ENCODE measurements around the gene SLC2A9.

The SLC2A9 gene

GRCh38 chr4:9925750-9926439 lies 95.4 kb downstream of the SLC2A9 start:
- no peaks in the 10 kb centered on the region for H3K36me3 ChIP-seq
- TF ChIP-seq CTCF (IDR thresholded peaks at IDR 0.05; ENCODE audit: low read depth, low read length), result no peak
- H3K27me3 ChIP-seq, result no peaks in the 10 kb centered on the region; the same call in 1 of the 2 replicates
- H3K9me3 ChIP-seq, result no peaks in the 10 kb centered on the region
- no peak for DNase-seq
- no peaks in the 10 kb centered on the region for H3K4me1 ChIP-seq
- H3K4me3 ChIP-seq (ENCODE audit: low read depth, low read length), result no peak overlapping the region

DNA sequence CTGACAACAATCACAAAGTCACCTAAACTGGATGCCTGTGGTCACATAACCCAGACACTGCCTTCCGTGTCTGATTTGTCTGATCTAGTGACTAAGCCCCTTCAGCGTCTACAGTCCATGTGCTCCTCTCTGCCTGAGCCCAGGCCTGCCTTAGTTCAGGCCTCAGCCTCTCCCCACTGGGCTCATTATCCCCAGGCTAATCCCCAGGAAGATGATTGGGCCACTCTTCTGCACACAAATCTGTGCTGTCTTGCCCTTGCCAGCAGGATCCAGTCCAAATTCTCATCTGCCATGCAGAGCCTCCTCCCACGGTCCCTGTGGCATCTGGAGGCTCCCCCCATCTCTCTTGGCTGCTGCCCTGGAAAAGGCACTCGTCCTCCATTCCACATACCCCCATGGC lies 96.5 kb downstream of the SLC2A9 start:
- no peak for TF ChIP-seq CTCF (IDR thresholded peaks at IDR 0.05; ENCODE audit: low read depth, low read length)
- H3K4me1 ChIP-seq, result no peaks in the 10 kb centered on the region
- H3K27me3 ChIP-seq, result no peaks in the 10 kb centered on the region; the same call in 1 of the 2 replicates
- H3K36me3 ChIP-seq, result no peaks in the 10 kb centered on the region
- DNase-seq, result no peak
- no peaks in the 10 kb centered on the region for H3K9me3 ChIP-seq
- H3K4me3 ChIP-seq (ENCODE audit: low read depth, low read length), result no peak overlapping the region

DNA sequence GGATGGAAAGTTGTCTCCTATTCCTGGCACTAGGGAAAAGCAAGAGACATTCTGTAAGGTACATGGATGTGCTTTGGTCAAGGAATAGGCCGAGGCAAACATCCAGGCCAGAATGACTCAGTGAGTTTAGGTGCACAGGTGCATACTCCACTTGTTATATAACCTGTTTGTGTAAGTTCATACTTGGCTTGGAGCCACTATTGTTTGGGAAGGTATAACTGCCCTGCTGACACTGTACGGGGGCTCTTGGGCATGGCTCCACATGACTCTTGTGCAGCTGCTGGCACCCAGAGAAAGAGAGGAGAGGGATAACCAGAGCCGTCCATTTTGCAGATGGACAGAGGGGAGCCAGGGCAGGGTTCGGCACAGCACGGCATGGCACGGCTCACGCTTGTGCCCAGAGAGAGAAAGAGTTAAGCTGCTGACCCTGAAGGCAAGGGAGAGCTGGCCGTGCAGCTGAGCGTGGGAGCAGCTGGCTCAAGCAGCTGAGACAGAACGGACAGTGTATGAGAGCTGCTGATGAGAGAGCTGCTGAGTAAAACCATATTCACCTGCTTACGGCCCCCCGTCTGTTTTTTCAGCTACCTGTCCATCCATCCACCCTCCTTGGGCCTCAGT lies 98.0 kb downstream of the SLC2A9 start:
- no peaks in the 10 kb centered on the region for H3K36me3 ChIP-seq
- H3K4me1 ChIP-seq, result no peaks in the 10 kb centered on the region
- H3K27me3 ChIP-seq, result no peaks in the 10 kb centered on the region; the same call in 1 of the 2 replicates
- no peak overlapping the region for H3K4me3 ChIP-seq (ENCODE audit: low read depth, low read length)
- H3K9me3 ChIP-seq, result no peaks in the 10 kb centered on the region
- TF ChIP-seq CTCF (IDR thresholded peaks at IDR 0.05; ENCODE audit: low read depth, low read length), result no peak
- DNase-seq, result no peak

GRCh38 chr4:9921326-9921725 lies 100.0 kb downstream of the SLC2A9 start:
- DNase-seq, result no peak
- no peak for TF ChIP-seq CTCF (IDR thresholded peaks at IDR 0.05; ENCODE audit: low read depth, low read length)
- Histone ChIP-seq H3K27me3 (no peaks in the 10 kb centered on the region), H3K4me1 (no peaks in the 10 kb centered on the region), H3K36me3 (no peaks in the 10 kb centered on the region), H3K9me3 (no peaks in the 10 kb centered on the region), H3K4me3 (ENCODE audit: low read depth, low read length) (no peak overlapping the region)

DNA sequence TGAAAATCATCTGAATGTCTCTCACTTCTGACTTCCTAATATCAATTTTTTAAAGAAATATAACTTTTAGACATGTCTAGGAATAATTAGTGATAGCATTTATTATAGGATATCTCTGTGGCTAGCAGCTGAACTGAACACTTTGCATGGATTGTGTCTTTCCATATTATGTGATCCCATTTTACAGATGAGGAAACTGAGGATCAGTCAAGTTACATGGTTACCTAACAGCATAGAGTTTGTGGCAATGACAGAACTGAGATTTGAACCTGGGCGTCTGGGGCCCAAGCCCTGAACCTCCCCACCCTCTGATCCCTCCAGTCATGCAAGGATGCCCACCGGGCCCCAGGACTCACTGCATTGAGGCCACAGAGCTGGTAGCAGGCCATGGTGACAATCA lies 101.3 kb downstream of the SLC2A9 start:
- no peaks in the 10 kb centered on the region for H3K4me1 ChIP-seq
- no peaks in the 10 kb centered on the region for H3K27me3 ChIP-seq
- DNase-seq, result no peak
- no peak overlapping the region for H3K4me3 ChIP-seq (ENCODE audit: low read depth, low read length)
- no peak for TF ChIP-seq CTCF (IDR thresholded peaks at IDR 0.05; ENCODE audit: low read depth, low read length)
- no peaks in the 10 kb centered on the region for H3K36me3 ChIP-seq
- H3K9me3 ChIP-seq, result no peaks in the 10 kb centered on the region

GRCh38 chr4:9919047-9919446 lies 102.2 kb downstream of the SLC2A9 start:
- no peak for DNase-seq
- Histone ChIP-seq H3K9me3 (no peaks in the 10 kb centered on the region), H3K27me3 (no peaks in the 10 kb centered on the region), H3K4me3 (ENCODE audit: low read depth, low read length) (no peak overlapping the region), H3K4me1 (no peaks in the 10 kb centered on the region), H3K36me3 (no peaks in the 10 kb centered on the region)
- no peak for TF ChIP-seq CTCF (IDR thresholded peaks at IDR 0.05; ENCODE audit: low read depth, low read length)

Measured in BE2C (cell line).